ENCODE data around the gene NLGN4X.

Gene NLGN4X

GRCh38 chrX:6163721-6164120 is 64.9 kb downstream of the NLGN4X start:
- TF ChIP-seq CTCF (IDR thresholded peaks at IDR 0.05; ENCODE audit: low read depth, low read length, missing control alignments): no peak
- DNase-seq (ENCODE audit: low read depth): no peak
- H3K4me3 ChIP-seq (ENCODE audit: low read depth, low read length): no peak overlapping the region

- no peak overlapping the region for H3K4me3 ChIP-seq (ENCODE audit: low read depth, low read length)
- DNase-seq (ENCODE audit: low read depth): no peak
- TF ChIP-seq CTCF (IDR thresholded peaks at IDR 0.05; ENCODE audit: low read depth, low read length, missing control alignments): no peak
Observed at GRCh38 chrX:6159468-6159867, 69.2 kb downstream of the NLGN4X start.

GRCh38 chrX:6151971-6152370 is 76.7 kb downstream of the NLGN4X start:
- DNase-seq (ENCODE audit: low read depth): no peak
- no peak overlapping the region for H3K4me3 ChIP-seq (ENCODE audit: low read depth, low read length)
- TF ChIP-seq CTCF (IDR thresholded peaks at IDR 0.05; ENCODE audit: low read depth, low read length, missing control alignments): no peak

- no peak overlapping the region for H3K4me3 ChIP-seq (ENCODE audit: low read depth, low read length)
- no peak for TF ChIP-seq CTCF (IDR thresholded peaks at IDR 0.05; ENCODE audit: low read depth, low read length, missing control alignments)
- DNase-seq (ENCODE audit: low read depth): no peak
Observed at GRCh38 chrX:6149060-6149872, 79.4 kb downstream of the NLGN4X start.

GRCh38 chrX:6134255-6134654 is 94.4 kb downstream of the NLGN4X start:
- no peak for TF ChIP-seq CTCF (IDR thresholded peaks at IDR 0.05; ENCODE audit: low read depth, low read length, missing control alignments)
- no peak for DNase-seq (ENCODE audit: low read depth)
- H3K4me3 ChIP-seq (ENCODE audit: low read depth, low read length): no peak overlapping the region

GRCh38 chrX:6132970-6133369 is 95.7 kb downstream of the NLGN4X start:
- TF ChIP-seq CTCF (IDR thresholded peaks at IDR 0.05; ENCODE audit: low read depth, low read length, missing control alignments): no peak
- DNase-seq (ENCODE audit: low read depth): no peak
- no peak overlapping the region for H3K4me3 ChIP-seq (ENCODE audit: low read depth, low read length)

- H3K4me3 ChIP-seq (ENCODE audit: low read depth, low read length): no peak overlapping the region
- TF ChIP-seq CTCF (IDR thresholded peaks at IDR 0.05; ENCODE audit: low read depth, low read length, missing control alignments): no peak
- no peak for DNase-seq (ENCODE audit: low read depth)
Observed at GRCh38 chrX:6131287-6131686, 97.4 kb downstream of the NLGN4X start.

All from GM12864 (cell line).